HTERT RPE-1 (cell line): Measurements from ENCODE around the gene SURF1.

ENCODE experiments used
- in situ Hi-C: fragments of 300-500 bp; cut with MboI; formaldehyde crosslinking; loops from 4 replicates; pipeline ENCODE4 v1.14.3; 2020; ENCODE audit warnings: low sequenced_read_pairs

SURF1 gene

DNA sequence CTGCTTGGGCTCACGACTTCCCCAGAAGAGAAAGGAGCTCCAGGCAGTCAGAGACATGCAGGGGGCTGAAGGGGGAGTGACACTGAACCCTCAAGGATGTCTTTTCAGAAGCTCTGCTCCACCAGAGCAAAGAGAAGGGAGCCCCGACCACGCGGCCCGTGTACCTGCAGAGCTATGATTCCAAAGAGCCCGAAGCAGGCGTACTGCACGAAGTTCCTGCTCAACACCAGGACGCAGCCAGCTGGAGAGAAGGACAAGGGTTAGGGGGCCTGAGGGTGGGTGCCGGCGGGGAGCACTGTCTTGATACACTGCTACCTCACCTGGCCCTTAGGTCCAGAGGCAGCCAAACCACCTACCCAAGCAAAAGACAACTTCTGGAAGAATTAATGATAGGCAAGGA is 10.1 kb upstream of the SURF1 start:
- in situ Hi-C loops, result no loop called here

GRCh38 chr9:133362359-133363044 is 6.2 kb upstream of the SURF1 start:
- in situ Hi-C loops, result no loop called here

DNA sequence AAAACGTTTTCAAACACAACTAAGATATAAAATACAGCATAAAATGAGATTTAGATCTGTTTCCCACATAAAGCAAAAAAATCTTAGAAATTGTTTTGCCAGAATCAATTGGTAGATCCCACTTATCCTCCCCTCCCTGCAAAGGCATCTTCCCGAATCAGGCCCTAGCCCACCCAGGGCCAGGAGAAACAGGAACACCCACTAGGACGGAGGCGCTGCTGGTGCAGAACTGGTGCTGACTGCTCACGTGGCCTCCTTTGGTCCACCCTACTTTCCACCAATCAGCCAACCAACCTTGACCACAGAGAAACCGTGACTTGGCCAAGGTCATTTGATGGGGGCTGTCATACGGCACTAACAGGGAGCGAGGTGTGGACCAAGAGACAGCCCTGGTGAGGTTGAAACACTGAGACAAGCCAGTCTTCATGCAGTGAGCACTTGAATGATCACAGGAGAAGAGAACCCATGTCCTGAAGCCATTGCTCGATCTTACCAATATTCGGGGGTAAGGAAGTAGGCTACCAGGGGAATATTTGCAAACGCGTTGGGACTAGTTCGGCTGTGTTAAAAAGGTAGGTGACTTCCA is 5.3 kb upstream of the SURF1 start:
- in situ Hi-C loops, result no loop called here

- in situ Hi-C loops, result no loop called here
Measured at GRCh38 chr9:133360400-133361393, 4.4 kb upstream of the SURF1 start.

DNA sequence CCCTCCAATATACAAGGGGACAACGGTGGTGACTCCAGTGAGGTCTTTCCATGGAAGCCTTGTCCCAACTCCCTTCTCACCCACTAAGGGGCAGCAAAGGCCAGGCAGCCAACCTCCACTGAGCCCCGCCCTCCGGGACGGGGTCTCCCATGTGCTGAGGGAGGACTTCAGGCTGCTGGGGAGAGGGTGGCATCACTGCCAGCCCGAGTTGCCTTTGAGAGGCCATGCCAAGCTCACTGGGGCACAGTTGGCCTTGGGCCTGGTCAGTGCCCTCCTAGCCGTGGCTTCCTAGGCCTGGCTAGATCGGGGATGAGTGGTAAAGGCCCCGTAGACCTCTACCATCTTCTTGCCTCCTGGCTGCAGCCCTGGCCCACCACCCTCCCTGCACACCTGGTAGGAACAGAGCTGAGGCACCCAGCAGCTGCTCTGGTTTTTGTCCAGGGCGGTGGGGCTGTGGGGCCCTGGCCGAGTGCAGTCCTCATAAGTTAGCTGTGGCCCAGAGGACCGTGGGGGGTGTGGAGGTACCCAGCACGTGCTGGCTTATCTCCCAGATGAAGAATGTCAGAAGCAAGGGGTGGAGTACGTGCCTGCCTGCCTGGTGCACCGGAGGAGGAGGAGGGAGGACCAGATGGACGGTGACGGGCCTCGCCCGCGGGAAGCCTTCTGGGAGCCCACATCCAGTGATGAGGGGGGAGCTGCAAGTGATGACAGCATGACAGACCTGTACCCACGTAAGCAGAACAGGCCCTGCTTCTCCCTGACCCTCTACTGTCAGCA is 3.3 kb upstream of the SURF1 start:
- in situ Hi-C loops, result no loop called here

- in situ Hi-C loops, result no loop called here
Measured at GRCh38 chr9:133357656-133358055, 1.4 kb upstream of the SURF1 start.

DNA sequence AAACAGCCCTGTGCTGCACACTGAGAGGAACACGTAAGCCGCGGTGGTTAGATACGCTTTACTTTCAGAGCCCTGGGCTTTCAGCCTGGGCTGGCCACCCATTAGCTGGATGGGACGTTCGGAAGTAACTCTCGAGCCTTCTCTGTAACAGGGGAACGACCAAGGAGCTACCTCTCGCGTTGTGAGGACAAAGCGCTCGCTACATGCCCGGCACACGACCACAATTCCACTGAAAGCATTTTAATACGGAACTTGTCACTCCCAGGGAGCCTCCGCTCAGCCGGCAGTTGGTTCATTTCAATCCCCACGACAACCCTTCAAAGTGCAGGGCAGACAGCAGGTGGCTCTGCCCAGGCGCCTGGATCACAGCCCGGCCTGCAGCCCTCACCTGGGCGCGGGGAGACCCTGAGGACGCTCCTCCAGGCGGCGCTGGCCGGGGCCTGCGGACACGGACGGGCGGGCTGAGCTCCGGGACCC is 368 bp downstream of the SURF1 start:
- in situ Hi-C loops, result no loop called here

GRCh38 chr9:133354766-133355165 is 1.5 kb downstream of the SURF1 start:
- in situ Hi-C loops, result no loop called here

DNA sequence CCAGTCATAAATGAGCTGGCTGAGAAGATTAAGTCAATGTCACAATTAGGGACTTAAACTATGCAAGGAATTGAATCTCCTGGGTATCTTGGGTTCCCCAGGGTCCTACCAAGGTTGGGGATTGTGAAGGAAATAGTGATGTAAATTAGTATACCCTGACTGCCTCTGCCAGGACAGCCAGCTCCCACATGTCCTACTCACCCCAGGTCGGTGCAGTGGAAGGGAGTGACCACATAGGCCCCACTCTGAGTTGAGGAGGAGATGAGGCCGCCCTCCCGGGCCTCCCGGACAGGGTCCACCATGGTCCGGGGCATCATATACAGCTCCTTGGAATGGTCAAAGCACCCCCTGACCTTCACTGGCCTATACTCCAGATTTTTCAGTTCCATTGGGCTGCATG is 2.7 kb downstream of the SURF1 start:
- in situ Hi-C loops, result no loop called here

DNA sequence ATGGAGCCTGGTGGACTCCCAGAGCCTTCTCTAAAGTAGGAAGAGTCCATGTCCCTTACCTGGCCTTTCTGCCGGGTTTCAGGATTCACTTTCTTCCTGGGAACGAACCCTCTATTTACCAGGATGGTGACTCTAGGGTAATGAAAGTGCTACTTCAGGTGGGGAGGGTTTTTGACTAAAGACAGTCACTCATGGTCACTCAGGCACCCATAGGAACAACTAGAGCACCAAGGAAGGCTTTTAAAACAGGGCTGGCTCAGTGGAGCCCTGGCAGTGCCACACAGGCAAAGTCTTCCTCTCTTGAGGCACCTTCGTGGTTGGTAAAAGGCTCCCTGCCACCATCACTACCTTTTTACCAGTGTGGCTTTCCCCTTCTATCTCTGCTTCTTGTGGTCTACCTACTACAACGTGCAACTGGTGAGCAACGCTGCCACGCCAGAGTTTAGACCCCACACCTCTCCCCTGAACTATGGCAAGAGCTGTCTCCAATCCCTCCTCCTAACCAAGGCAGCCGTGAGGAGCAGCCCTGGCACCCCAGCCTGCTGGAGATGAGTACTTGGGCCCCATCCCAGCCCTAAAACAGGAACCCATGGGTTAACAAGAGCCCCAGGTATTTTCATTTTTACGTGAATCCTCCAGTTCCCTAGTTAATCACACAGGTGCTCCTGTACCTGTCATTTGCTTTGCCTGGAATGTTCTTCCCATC is 3.5 kb downstream of the SURF1 start:
- in situ Hi-C loops, result no loop called here

GRCh38 chr9:133351908-133352634 is 4.2 kb downstream of the SURF1 start:
- in situ Hi-C loops, result no loop called here

DNA sequence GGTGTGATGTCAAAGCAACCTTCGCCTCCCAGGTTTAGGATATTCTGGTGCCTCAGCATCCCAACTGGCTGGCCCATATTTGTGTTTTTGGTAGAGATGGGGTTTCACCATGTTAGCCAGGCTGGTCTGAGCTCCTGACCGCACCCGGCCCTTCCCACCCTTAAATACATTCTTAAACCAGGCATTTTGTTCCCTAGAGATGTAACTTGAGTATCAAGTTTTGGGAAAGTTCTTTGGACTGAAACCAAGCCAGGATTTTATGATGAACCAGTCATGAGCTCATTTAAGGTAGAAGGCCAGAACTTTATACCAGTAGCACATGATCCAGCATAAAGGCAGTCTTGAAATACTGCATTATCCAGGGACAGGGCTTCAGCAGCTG is 4.8 kb downstream of the SURF1 start:
- in situ Hi-C loops, result no loop called here

- in situ Hi-C loops, result no loop called here
Measured at GRCh38 chr9:133349965-133350616, 6.2 kb downstream of the SURF1 start.

DNA sequence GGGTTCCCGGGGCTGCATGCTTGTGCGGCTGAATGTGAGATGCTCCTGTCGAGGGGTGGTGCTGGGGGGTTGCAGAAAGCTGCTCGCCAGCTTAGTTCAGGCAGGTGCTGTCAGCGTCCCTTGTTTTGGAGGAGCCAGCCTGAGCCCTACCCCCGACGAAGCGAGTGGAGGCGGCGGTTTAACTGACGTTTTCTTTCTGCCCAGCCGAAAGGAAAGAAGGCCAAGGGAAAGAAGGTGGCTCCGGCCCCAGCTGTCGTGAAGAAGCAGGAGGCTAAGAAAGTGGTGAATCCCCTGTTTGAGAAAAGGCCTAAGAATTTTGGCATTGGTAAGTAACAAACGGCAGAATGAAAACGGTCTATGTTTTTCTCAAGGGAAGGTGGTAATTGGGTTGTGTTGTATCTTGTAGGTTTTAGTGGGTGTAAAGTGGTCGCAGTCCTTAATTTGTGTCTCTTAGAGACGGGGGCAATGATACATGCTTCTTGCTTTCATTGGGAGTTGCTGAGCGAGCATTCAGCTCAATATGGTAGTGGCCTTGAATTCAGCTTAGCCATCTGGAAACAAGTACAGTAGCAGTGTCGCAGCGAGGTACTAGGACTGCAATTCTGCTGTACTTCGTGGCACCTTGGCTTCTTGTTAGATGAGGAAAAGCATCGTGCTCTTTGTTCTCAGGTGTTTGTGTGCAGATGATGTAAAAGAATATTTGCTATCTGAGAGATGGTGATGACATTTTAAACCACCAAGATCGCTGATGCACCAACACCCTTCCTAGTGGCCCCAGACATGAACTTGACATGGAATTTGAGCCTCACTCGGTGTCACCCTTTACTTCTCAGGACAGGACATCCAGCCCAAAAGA is 7.3 kb downstream of the SURF1 start:
- in situ Hi-C loops, result no loop called here

DNA sequence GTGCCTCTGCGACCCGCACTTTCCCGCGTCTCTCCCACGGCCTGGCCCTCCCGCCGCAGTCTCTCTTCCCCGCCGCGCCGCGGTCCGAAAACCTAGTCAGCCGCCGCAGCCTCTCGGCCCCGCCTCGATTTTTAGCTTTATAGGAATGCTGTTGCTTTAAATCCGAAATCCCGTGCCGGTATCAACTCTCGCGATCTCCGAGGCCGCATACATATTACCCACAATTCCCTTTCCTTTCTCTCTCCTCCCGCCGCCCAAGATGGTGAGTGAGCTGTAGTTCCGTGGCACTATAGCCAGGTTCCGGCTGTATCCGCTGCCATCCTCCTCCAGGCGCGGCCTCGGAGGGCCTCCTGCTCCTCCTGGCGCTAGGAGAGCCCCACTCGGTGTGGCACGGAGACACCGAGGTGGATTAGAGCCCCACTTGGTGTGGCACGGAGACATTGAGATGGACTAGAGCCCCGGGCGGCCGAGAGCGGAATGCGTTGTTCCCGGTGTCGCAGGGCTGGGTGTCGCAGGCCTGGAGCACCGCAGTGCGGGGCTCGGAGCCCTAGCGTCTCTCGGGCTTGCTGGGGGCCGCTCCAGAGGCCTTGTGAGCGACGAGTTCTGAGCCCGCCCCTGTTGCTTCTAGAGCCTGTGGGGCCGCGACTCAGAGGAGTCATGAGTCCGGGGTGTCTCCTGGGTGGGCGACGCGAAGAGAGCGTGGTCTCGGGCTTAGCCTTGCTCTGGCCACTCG is 8.1 kb downstream of the SURF1 start, which contains the start of the genes MED22 and RPL7A:
Gene MED22, minus strand, starts transcription at position 147 of the 733 bp plus-strand sequence. CDS start 1,469 bp downstream, outside the sequence.
Gene RPL7A, plus strand, starts transcription at position 234 of the 733 bp plus-strand sequence. Its CDS starts 26 bp downstream, at position 260.
- in situ Hi-C loops, result no loop called here

DNA sequence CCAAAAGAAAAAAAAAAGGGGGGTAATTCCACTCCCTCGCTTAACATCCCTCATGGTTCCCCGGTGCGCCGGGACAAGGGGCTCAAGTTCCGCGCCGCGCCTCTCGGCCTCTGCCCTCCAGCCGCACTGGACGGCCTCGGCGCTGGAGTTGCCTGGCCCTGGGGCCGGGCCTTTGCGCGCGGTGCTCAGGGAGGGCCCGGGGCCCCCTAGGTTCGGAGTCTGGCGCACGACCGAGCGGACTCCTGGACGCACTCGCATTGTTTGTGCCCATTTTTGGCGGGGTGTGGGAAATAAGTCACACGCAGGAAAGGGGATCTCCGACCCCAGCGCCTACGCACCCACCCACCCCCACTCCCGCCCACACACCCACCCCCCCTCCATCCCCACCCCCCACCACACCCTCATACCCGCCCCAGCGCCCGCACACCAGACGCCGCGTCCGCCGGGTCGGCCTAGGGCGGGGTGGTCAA is 8.7 kb downstream of the SURF1 start:
- in situ Hi-C loops, result no loop called here
